ENCODE results near the gene SERPINB10.

DNA sequence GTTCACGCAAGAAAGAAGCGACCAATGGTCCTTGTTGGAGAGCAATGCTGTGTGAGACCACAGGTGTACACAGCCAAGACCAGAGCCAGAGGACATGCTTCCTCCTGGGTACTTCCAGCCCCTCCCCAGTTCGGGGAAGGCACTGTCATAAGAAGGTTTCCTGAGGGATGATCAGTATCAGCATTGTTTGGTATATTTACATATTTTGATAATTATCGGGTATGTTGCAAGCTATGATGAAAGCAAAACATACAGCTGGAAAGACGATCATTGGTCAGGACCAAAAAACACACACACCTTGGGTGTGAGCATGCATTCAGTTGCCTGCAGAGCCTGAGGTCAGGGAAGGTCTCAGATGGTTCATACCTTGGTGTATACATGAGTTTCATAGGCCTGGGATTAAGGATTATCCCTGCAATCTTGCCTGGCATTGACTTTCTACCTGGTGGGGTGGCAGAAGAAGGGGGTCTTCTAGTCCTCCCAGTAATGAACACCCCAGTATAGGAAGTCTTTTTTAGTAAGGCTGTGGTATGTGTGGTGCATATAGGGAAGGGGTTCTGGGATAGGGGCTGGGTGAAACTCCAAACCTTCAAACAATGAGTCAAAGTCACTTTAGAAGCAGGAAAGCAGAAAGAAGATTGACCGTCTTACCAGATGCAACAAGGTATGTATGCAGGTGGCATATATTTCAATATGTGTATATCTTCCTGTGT lies 17.4 kb upstream of the SERPINB10 start:
- TF ChIP-seq CHD2 (IDR thresholded peaks at IDR 0.05; ENCODE audit: low read length) (no peak), YY1 (IDR thresholded peaks at IDR 0.05; ENCODE audit: low read depth, low read length) (no peak)

Measured in H1 (cell line).